SKM-1 (cell line): Measurements from ENCODE around the gene ZGLP1.

Source experiments
- DNase-seq: peaks from one replicate; lab custom pipeline; 2025; ENCODE audit not compliant: unreplicated experiment; lab: John Stamatoyannopoulos, UW

The ZGLP1 gene

DNA sequence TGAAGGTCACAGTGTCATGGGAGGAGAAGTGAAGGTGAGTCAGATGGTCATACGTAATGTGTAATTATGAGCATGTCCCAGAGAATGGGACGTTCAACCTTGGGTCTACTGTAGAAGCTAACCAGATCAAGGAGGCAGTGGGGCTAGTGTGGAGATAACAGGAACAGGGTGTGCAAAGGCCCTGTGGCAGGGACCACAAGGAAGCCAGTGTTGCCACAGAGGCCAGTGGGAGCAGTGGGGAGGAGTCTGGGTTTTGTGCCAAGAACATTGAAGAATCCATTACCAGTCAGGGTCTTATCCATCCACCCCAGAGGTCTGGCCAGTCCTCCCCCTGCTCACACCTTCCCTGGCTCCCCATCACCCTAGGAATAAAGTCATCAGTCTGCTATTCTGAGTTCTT is 54.3 kb downstream of the ZGLP1 start:
- DNase-seq = no peak
